ENCODE measurements around the gene SPRY4.

The SPRY4 gene

DNA sequence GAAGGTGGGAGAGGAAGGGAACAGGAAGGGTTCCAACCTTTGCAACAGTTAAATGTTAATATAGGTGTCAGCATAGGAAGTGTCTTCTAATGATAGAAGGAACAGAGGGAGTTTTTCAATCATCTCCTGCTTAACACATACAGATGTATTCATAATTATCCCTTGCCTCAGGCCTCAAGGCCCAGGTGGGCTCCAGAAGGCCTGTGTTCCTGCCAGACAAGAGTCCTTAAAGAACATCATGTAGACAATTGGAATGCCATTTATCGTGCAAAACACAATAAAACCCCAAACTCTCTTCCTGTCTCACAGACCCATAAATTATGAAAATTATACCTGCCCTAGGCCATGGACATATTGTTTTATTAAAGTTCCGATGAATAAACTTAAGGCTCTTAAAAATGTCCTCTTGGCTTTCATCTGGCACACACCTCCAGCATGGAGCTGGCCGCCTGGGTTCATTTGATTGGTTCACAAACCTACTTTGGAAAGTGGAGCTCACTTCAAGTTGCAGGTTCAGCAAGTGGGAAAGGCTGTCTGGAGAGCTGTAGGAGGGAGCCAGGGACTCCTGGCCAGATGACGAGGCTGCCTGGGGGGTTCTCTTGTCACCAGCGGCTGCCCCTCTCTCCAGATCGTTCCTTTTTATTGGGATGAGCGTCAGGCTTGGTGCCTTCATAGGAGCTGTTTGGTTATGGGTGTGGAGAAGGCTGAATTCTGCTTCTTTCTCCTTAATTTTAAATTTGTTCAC, 17.5 kb downstream of the SPRY4 start:
- TF ChIP-seq ZFX (IDR thresholded peaks at IDR 0.05) = no peak
- TF ChIP-seq, protein P1, sequence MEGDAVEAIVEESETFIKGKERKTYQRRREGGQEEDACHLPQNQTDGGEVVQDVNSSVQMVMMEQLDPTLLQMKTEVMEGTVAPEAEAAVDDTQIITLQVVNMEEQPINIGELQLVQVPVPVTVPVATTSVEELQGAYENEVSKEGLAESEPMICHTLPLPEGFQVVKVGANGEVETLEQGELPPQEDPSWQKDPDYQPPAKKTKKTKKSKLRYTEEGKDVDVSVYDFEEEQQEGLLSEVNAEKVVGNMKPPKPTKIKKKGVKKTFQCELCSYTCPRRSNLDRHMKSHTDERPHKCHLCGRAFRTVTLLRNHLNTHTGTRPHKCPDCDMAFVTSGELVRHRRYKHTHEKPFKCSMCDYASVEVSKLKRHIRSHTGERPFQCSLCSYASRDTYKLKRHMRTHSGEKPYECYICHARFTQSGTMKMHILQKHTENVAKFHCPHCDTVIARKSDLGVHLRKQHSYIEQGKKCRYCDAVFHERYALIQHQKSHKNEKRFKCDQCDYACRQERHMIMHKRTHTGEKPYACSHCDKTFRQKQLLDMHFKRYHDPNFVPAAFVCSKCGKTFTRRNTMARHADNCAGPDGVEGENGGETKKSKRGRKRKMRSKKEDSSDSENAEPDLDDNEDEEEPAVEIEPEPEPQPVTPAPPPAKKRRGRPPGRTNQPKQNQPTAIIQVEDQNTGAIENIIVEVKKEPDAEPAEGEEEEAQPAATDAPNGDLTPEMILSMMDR (conservative IDR thresholded peaks at IDR 0.05) = no peak
- H3K27ac ChIP-seq = no peak overlapping the region

DNA sequence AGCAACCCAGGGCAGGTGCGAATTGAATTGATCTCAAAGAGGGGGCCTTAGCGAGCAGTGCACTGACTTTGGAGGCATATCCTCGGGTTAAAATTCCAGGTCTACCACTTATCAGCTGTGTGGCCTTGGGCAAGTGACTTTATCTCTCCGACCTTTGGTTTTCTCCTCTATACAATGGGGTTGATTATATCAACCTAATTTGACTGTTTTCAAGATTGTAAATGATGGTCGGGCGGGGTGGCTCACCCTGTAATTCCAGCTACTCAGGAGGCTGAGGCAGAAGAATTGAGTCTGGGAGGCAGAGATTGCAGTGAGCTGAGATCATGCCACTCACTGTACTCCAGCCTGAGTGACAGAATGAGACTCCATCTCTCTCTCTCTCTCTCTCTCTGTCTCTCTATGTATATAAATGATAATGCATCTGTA, 18.7 kb downstream of the SPRY4 start:
- TF ChIP-seq, protein P1 (conservative IDR thresholded peaks at IDR 0.05) = no peak
- no peak for TF ChIP-seq ZFX (IDR thresholded peaks at IDR 0.05)
- no peak overlapping the region for H3K27ac ChIP-seq

DNA sequence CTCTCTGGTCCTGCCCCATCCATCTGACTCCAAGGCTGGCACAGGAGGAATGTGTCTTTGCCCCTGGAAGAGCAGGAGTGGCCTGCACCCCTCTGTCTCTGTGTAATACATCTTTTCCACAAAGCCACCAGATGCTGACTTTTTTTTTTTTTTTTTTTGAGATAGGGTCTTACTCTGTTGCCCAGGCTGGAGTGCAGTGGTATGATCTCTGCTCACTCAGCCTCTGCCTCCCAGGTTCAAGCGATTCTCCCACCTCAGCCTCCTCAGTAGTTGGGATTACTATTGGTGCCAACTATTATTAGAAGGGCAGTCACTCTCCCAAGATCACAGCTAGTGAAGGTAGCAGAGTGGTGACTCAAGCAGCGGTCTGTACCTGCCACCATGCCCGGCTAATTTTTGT, 19.6 kb downstream of the SPRY4 start:
- no peak overlapping the region for H3K27ac ChIP-seq
- TF ChIP-seq, protein P1 (conservative IDR thresholded peaks at IDR 0.05) = no peak
- TF ChIP-seq ZFX (IDR thresholded peaks at IDR 0.05) = no peak

DNA sequence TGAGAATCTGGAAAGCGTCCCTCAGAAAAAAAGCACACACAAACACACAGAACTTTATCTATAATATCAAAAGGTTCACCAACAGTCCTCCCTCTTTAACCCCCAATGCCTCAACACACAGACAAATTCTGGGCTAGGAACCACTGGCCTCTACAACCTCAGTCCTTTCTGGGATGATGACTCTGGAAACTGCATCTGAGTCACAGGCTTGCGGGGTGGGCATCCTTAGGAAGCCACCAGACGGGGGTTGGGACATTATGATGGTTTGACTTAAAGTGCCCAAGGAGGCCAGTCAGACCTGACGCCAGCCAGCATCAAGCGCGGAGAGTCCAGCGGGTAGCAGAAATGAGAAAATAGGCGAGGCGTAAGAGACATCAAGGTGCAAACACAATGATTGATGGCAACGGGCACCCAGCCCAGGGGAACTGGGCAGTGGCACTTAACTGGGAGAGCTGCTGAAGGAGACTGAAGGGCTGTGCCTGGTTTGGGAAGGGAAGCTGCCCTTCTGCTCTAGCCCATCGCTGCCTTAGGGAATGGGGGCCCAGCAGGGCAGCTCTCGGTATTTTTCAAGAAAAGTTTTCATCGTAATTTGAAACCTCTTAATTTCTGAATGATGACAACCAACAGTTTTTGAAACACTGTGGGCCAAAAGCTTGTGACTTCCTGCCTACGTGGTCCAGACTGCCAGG, 20.7 kb downstream of the SPRY4 start:
- TF ChIP-seq, protein P1 (conservative IDR thresholded peaks at IDR 0.05) = no peak
- no peak for TF ChIP-seq ZFX (IDR thresholded peaks at IDR 0.05)
- no peak overlapping the region for H3K27ac ChIP-seq

DNA sequence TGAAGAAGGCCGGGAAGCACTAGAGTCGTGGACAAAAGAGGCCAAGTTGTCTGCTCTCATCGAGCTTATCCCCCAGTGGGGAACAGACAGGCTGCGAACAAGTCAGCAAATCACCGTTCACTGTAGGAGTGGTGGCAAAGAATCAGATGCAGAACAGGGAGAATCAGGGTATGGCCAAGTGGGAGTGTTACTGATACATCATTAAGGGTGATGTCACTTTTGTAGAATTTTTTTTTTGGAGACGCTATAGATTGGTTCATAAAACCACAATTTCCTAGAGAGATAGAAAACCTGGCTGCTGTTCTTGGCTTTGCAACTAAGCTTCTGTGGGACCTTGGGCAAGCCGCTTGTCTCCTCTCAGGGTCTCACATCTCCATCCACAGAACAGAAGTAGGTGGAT, 21.3 kb downstream of the SPRY4 start:
- TF ChIP-seq ZFX (IDR thresholded peaks at IDR 0.05) = no peak
- TF ChIP-seq, protein P1 (conservative IDR thresholded peaks at IDR 0.05) = no peak

DNA sequence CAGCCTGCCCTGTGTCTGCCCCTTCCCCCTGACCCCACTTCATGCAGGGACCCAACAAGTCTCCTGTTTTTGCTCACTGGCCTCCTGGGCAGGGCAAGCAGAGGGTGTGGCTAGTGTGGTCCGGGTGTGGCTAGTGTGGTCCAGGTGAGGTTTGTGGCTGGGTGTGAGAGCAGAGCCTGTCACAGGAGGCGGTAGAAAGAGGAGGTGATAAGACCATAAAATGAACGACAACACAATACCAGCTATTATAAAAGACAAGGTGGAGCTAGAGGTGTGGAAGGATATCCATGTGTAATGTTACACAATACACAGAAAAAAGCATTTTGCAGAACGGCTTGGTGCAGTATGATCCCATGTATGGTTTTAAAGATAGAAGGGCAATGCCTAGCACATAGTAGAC, 23.3 kb downstream of the SPRY4 start:
- no peak for TF ChIP-seq ZFX (IDR thresholded peaks at IDR 0.05)
- TF ChIP-seq, protein P1 (conservative IDR thresholded peaks at IDR 0.05) = no peak

More for the DNA sequence above, 21.3 kb downstream of the SPRY4 start:
- no peak overlapping the region for H3K27ac ChIP-seq

DNA sequence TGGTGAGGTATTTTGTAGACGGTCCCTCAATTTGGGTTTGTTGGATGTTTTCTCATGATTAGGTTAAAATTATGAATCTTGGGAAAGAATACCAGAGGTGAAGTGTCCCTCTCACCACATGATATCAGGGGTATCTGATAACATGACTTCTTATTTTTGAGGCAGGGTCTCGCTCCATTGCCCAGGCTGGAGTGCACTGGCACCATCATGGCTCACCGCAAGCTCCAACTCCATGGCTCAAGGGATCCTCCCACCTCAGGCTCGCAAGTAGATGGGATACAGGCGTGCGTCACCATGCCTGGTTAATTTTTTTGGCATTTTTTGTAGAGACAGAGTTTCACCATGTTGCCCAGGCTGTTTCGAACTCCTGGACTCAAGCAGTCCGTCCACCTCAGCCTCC, 24.1 kb downstream of the SPRY4 start:
- no peak overlapping the region for H3K27ac ChIP-seq
- no peak for TF ChIP-seq ZFX (IDR thresholded peaks at IDR 0.05)
- TF ChIP-seq, protein P1 (conservative IDR thresholded peaks at IDR 0.05) = no peak

More for the DNA sequence above, 23.3 kb downstream of the SPRY4 start:
- no peak overlapping the region for H3K27ac ChIP-seq

All from C4-2B (cell line).